HepG2 (cell line): ENCODE results near the gene KIF6. TPM values are rescaled to one million over a fixed set of nuclear protein-coding genes. Genes with fewer than 3 reads are reported as not detected.

Source experiments
- ATAC-seq: fragments of 200-7000 bp; cut with Tn5 transposase; 3 replicates; pipeline ENCODE4 v1.9.1; 2020; ENCODE audit warnings: mild to moderate bottlenecking, moderate library complexity
- BruUV-seq: library from RNA; stranded (reverse); fragments of 400-500 nt; replicated peaks from 2 replicates; lab custom pipeline; 2021; lab: Mats Ljungman, UMichigan
- CTCF ChIA-PET: fragments of 300-600 bp; formaldehyde crosslinking; extraction: SDS; loops from one replicate; lab custom pipeline; 2021; ENCODE audit warnings: low total read pairs, inconsistent platforms, low intra/inter-chr PET ratio; lab: Yijun Ruan, JAX
- POLR2A ChIA-PET: fragments of 350-600 bp; sonication (Branson Sonifier 250); formaldehyde crosslinking; loops from one replicate; lab custom pipeline; 2020; ENCODE audit warnings: antibody characterized with exemption, inconsistent platforms; lab: Yijun Ruan, JAX
- DNase-seq: peaks from one replicate; pipeline ENCODE4 v3.0.0-alpha.2; 2015; ENCODE audit warnings: low spot score
- FAIRE-seq: peaks from 3 replicates; lab custom pipeline; 2011; peaks lifted over from hg19 to GRCh38; lab: Jason Lieb, UNC
- H2AFZ ChIP-seq: one replicate; pipeline ENCODE4 v1.6.1; 2011; ENCODE audit warnings: low read length, inconsistent platforms
- H3K27ac ChIP-seq: fragments of 300-600 bp; 3 replicates; pipeline ENCODE4 v1.8.0; 2011; ENCODE audit warnings: mixed run types, mild to moderate bottlenecking, mixed read lengths, low read length, inconsistent platforms; ENCODE audit not compliant: insufficient read depth; ENCODE audit errors: extremely low read length
- H3K27me3 ChIP-seq, 2 experiments: fragments of 200-600 bp in 1 of 2; 2 replicates in 1 of 2; 3 replicates in 1 of 2; pipeline versions ENCODE4 v1.6.0 to v1.8.0; 2011; ENCODE audit warnings: low read length in 2 of 2, mild to moderate bottlenecking in 2 of 2, moderate library complexity in 2 of 2, inconsistent platforms in 1 of 2; ENCODE audit not compliant: insufficient read depth in 2 of 2, control insufficient read depth in 1 of 2
- H3K36me3 ChIP-seq, 2 experiments: fragments of 200-600 bp in 1 of 2; replicated peaks in 1 of 2; 2 replicates in 1 of 2; 3 replicates in 1 of 2; pipeline versions ENCODE4 v1.5.1 to v1.8.0; 2011; ENCODE audit warnings: low read length in 2 of 2, inconsistent platforms in 1 of 2; ENCODE audit not compliant: insufficient read depth in 2 of 2, control insufficient read depth in 1 of 2
- H3K4me1 ChIP-seq: 2 replicates; pipeline ENCODE4 v1.5.1; 2012; ENCODE audit warnings: low read length, inconsistent platforms; ENCODE audit not compliant: insufficient read depth
- H3K4me2 ChIP-seq: 2 replicates; pipeline ENCODE4 v1.6.0; 2011; ENCODE audit warnings: low read depth, low read length, inconsistent platforms
- H3K4me3 ChIP-seq, 3 experiments: fragments of 200-600 bp in 1 of 3; sonication (generic), shearing (Covaris generic) in 1 of 3; replicated peaks in 1 of 3; 2 replicates each; pipeline ENCODE4 v1.5.1; 2011 to 2016; ENCODE audit warnings: low read length in 3 of 3, inconsistent platforms in 2 of 3, low read depth in 2 of 3, mild to moderate bottlenecking in 2 of 3, control low read depth in 1 of 3, mixed read lengths in 1 of 3; ENCODE audit not compliant: insufficient read depth in 1 of 3
- H3K79me2 ChIP-seq: one replicate; pipeline ENCODE4 v1.6.1; 2011; ENCODE audit warnings: low read length, inconsistent platforms; ENCODE audit not compliant: insufficient read depth
- H3K9ac ChIP-seq: 2 replicates; pipeline ENCODE4 v1.6.0; 2011; ENCODE audit warnings: mild to moderate bottlenecking, low read depth, low read length, inconsistent platforms; ENCODE audit not compliant: insufficient read depth
- H3K9me3 ChIP-seq: 2 replicates; pipeline ENCODE4 v1.5.1; 2012; ENCODE audit warnings: mild to moderate bottlenecking, low read length
- H4K20me1 ChIP-seq: 2 replicates; pipeline ENCODE4 v1.6.0; 2011; ENCODE audit warnings: inconsistent platforms, mild to moderate bottlenecking, low read length, moderate library complexity; ENCODE audit not compliant: insufficient read depth
- IRF2 ChIP-seq: IDR thresholded peaks from 2 replicates; pipeline ENCODE4 v1.6.1; 2018; ENCODE audit warnings: missing genetic modification reagents, missing compliant biosample characterization
- MIXL1 ChIP-seq: IDR thresholded peaks from 2 replicates; pipeline ENCODE4 v1.6.1; 2016
- NCOA1 ChIP-seq: sonication (generic); formaldehyde crosslinking; IDR thresholded peaks from 2 replicates; pipeline ENCODE4 v1.9.0; 2021; ENCODE audit warnings: missing genetic modification reagents
- PLRG1 ChIP-seq: fragments of 450-650 bp; conservative IDR thresholded peaks from 2 replicates; pipeline ENCODE4 v1.6.1; 2016
- RCOR2 ChIP-seq: IDR thresholded peaks from 2 replicates; pipeline ENCODE4 v1.6.1; 2016; ENCODE audit warnings: missing biosample characterization, missing genetic modification reagents
- REPIN1 ChIP-seq: sonication (generic); formaldehyde crosslinking; IDR thresholded peaks from 2 replicates; pipeline ENCODE4 v1.8.0; 2022; ENCODE audit warnings: missing genetic modification reagents, low read depth, mild to moderate bottlenecking, borderline replicate concordance
- ZNF468 ChIP-seq: sonication (generic); formaldehyde crosslinking; IDR thresholded peaks from 2 replicates; pipeline ENCODE4 v1.8.0; 2022; ENCODE audit warnings: mild to moderate bottlenecking, moderate library complexity, missing genetic modification reagents
- ZNF879 ChIP-seq: sonication (generic); formaldehyde crosslinking; IDR thresholded peaks from 2 replicates; pipeline ENCODE4 v1.8.1; 2023; ENCODE audit warnings: missing genetic modification reagents
- ZNF891 ChIP-seq: sonication (generic); formaldehyde crosslinking; IDR thresholded peaks from 2 replicates; pipeline ENCODE4 v1.5.0; 2020; ENCODE audit warnings: mild to moderate bottlenecking, missing genetic modification reagents
- ZSCAN25 ChIP-seq: sonication (generic); formaldehyde crosslinking; IDR thresholded peaks from 2 replicates; pipeline ENCODE4 v1.8.0; 2022; ENCODE audit warnings: mild to moderate bottlenecking, missing genetic modification reagents
- WGBS: methylation state at CpG from one replicate; pipeline ENCODE4 v1.1.6; 2017; ENCODE audit warnings: low lambda C conversion rate; 5-methylcytosine and 5-hydroxymethylcytosine counted together
- in situ Hi-C: cut with HindIII; loops from 2 replicates; pipeline ENCODE4 v1.10.0; 2017; ENCODE audit warnings: low pct_unique_long_range_greater_than_20kb; ENCODE audit not compliant: extremely low pct_ligation_motif_present
- intact Hi-C: fragments of 100-400 bp; cut with micrococcal nuclease; formaldehyde crosslinking; loops from one replicate; pipeline ENCODE4 v1.10.0; 2022; ENCODE audit not compliant: unreplicated experiment
- polyA plus RNA-seq, 8 experiments: library from polyadenylated mRNA; depleted of rRNA in 3 of 8; stranded (reverse) in 7 of 8; unstranded in 1 of 8; fragments of >200 nt; fragmentation: Illumina TruSeq in 4 of 8; extraction: Trizol in 4 of 8; gene quantifications; 2 replicates each; pipeline versions ENCODE4 v1.2.1 to v1.2.3, GENCODE V29; 2011 to 2016; ENCODE audit warnings: low read depth in 4 of 8, missing spikeins in 1 of 8, mixed read lengths in 1 of 8; ENCODE audit not compliant: insufficient read depth in 1 of 8
- total RNA-seq, 5 experiments: library from RNA; depleted of rRNA; stranded (reverse); fragments of >200 nt; fragmentation: Illumina TruSeq; extraction: Trizol; gene quantifications; 2 replicates each; pipeline ENCODE4 v1.2.3, GENCODE V29; 2016; ENCODE audit warnings: low read depth in 1 of 5
- TF ChIP-seq, protein P1 (sequence below): sonication (generic); formaldehyde crosslinking; IDR thresholded peaks from 2 replicates; pipeline ENCODE4 v1.5.0; 2020; ENCODE audit warnings: mild to moderate bottlenecking, missing genetic modification reagents
- TF ChIP-seq, protein P2 (sequence below): sonication (generic); formaldehyde crosslinking; IDR thresholded peaks from 2 replicates; pipeline ENCODE4 v1.4.0; 2020; ENCODE audit warnings: missing genetic modification reagents

KIF6 gene
- total and polyA plus RNA-seq, 2 of the 13 experiments (the other 11 are each of a cell fraction or from before 2014, with no cell fraction given): 0.04 to 0.27 TPM

DNA sequence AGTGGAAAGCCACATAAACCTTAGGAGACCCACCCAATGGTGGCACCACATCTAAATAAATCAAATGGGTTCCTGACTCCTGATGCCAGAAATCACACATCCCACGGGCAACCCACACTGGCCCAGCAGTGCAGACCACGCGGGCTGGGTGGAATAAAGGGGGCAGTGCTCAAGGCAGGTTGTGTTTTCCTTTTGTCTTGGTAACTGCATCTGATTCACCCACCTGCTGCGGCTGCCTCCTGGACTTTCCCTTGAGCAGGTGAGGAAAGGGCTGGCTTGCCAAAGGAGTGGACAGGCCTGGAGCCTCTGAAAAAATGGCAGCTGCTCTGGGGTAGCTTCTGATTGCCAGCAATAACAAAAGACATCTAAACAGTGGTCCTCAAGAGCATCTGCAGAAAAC is 283.2 kb downstream of the KIF6 start:
- WGBS: 64% methylated on average over 4 of the region's 4 CpGs
- no peak for TF ChIP-seq ZNF468
- TF ChIP-seq ZNF879 (CRISPR knock-in tag): no peak
- no peak for TF ChIP-seq IRF2 (CRISPR knock-in tag)
- no peak for TF ChIP-seq ZNF891 (CRISPR knock-in tag)
- no peak for TF ChIP-seq REPIN1 (CRISPR knock-in tag)
- TF ChIP-seq RCOR2 (CRISPR knock-in tag): no peak
- TF ChIP-seq MIXL1 (CRISPR knock-in tag): no peak
- TF ChIP-seq, protein P1, sequence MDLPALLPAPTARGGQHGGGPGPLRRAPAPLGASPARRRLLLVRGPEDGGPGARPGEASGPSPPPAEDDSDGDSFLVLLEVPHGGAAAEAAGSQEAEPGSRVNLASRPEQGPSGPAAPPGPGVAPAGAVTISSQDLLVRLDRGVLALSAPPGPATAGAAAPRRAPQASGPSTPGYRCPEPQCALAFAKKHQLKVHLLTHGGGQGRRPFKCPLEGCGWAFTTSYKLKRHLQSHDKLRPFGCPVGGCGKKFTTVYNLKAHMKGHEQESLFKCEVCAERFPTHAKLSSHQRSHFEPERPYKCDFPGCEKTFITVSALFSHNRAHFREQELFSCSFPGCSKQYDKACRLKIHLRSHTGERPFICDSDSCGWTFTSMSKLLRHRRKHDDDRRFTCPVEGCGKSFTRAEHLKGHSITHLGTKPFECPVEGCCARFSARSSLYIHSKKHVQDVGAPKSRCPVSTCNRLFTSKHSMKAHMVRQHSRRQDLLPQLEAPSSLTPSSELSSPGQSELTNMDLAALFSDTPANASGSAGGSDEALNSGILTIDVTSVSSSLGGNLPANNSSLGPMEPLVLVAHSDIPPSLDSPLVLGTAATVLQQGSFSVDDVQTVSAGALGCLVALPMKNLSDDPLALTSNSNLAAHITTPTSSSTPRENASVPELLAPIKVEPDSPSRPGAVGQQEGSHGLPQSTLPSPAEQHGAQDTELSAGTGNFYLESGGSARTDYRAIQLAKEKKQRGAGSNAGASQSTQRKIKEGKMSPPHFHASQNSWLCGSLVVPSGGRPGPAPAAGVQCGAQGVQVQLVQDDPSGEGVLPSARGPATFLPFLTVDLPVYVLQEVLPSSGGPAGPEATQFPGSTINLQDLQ: no peak
- no peak for TF ChIP-seq NCOA1 (CRISPR knock-in tag)
- TF ChIP-seq, protein P2, sequence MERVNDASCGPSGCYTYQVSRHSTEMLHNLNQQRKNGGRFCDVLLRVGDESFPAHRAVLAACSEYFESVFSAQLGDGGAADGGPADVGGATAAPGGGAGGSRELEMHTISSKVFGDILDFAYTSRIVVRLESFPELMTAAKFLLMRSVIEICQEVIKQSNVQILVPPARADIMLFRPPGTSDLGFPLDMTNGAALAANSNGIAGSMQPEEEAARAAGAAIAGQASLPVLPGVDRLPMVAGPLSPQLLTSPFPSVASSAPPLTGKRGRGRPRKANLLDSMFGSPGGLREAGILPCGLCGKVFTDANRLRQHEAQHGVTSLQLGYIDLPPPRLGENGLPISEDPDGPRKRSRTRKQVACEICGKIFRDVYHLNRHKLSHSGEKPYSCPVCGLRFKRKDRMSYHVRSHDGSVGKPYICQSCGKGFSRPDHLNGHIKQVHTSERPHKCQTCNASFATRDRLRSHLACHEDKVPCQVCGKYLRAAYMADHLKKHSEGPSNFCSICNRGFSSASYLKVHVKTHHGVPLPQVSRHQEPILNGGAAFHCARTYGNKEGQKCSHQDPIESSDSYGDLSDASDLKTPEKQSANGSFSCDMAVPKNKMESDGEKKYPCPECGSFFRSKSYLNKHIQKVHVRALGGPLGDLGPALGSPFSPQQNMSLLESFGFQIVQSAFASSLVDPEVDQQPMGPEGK (CRISPR knock-in tag): no peak
- no peak for TF ChIP-seq ZSCAN25 (CRISPR knock-in tag)
- no peak for TF ChIP-seq PLRG1
- Histone ChIP-seq H3K27ac (no peak overlapping the region), H4K20me1 (no peaks in the 10 kb centered on the region), H3K27me3 (no peaks in the 10 kb centered on the region), H3K4me3 (no peak overlapping the region), H3K79me2 (no peaks in the 10 kb centered on the region), H3K9ac (no peak overlapping the region), H3K36me3 (no peaks in the 10 kb centered on the region), H2AFZ (no peak overlapping the region), H3K4me2 (no peak overlapping the region), H3K9me3 (peaks cover 7% of the 10 kb centered on the region; the same call in 1 of the 2 replicates), H3K4me1 (no peaks in the 10 kb centered on the region)
- in situ Hi-C loops: no loop called here
- DNase-seq (no peak), ATAC-seq (no peak), FAIRE-seq (no peak)
- no TSS peak for BruUV-seq
- intact Hi-C loops: no loop called here
- ChIA-PET CTCF (no interaction called here), POLR2A (no interaction called here)
